Mesothelial cell of epicardium (in vitro differentiated cells): ENCODE measurements around the gene HSFX1. TPM values are rescaled to one million over a fixed set of nuclear protein-coding genes. Genes with fewer than 3 reads are reported as not detected.

Experiments
- DNase-seq, 2 experiments: peaks; one replicate each; pipeline ENCODE4 v3.0.0; 2021; ENCODE audit warnings: low spot score in 2 of 2; ENCODE audit not compliant: unreplicated experiment in 2 of 2
- H3K27ac Mint-ChIP-seq: 2 replicates; pipeline ENCODE4 v1.8.0; 2021; ENCODE audit warnings: mixed read lengths
- H3K27me3 Mint-ChIP-seq: 2 replicates; pipeline ENCODE4 v1.8.0; 2021; ENCODE audit warnings: low read depth, mixed read lengths
- H3K36me3 Mint-ChIP-seq: 2 replicates; pipeline ENCODE4 v1.8.0; 2021; ENCODE audit warnings: mixed read lengths
- H3K4me1 Mint-ChIP-seq: 2 replicates; pipeline ENCODE4 v1.8.0; 2021; ENCODE audit warnings: mixed read lengths
- H3K4me3 Mint-ChIP-seq: 2 replicates; pipeline ENCODE4 v1.8.0; 2021; ENCODE audit warnings: mild to moderate bottlenecking, moderate library complexity, mixed read lengths
- H3K9me3 Mint-ChIP-seq: 2 replicates; pipeline ENCODE4 v1.8.0; 2021; ENCODE audit warnings: mixed read lengths
- total RNA-seq: library from RNA; stranded (reverse); gene quantifications from 3 replicates; pipeline ENCODE4 v1.2.1, GENCODE V29; 2021
- TF ChIP-seq, protein P1 (sequence below): fragments of 200-600 bp; sonication (generic); IDR thresholded peaks from one replicate; pipeline ENCODE4 v1.5.0; 2021; ENCODE audit warnings: antibody characterized with exemption; ENCODE audit not compliant: unreplicated experiment

Gene HSFX1
- total RNA-seq, 1 donor from 2014 or later, result 2.0 TPM

DNA sequence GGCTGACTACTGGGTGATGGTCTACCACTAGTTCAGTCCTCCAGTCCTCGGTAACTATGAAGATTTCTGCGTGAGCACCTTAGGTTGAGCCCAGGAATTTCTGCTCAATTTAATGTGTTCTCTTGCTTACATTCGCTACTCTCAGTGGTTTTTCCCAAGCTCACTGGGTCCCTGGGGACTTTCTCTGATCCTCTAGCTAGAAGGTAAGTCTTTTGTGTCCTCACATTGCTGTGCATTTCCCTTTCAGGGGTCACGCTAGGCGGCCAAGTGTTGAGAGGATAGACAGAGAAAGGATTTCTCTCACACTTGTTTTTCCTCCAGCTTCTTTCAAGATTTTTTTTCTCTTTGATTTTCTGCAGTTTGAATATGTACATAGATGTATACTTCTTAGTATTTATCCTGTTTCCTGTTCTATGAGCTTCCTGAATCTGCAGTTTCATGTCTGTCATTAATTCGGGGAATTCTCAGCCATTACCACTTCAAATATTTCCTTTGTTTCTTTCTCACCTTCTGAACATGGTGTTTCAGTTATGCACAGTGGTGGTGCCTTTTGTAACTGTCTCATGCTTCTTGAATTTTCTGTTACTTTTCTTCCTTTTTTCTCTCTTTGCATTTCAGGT, 25.3 kb downstream of the HSFX1 start:
- peaks cover 38% of the 10 kb centered on the region for H3K9me3 Mint-ChIP-seq
- H3K27me3 Mint-ChIP-seq, result peaks cover 2% of the 10 kb centered on the region
- H3K27ac Mint-ChIP-seq, result no peak overlapping the region
- H3K36me3 Mint-ChIP-seq, result no peaks in the 10 kb centered on the region
- DNase-seq, result no peak
- H3K4me3 Mint-ChIP-seq, result no peak overlapping the region
- TF ChIP-seq, protein P1, sequence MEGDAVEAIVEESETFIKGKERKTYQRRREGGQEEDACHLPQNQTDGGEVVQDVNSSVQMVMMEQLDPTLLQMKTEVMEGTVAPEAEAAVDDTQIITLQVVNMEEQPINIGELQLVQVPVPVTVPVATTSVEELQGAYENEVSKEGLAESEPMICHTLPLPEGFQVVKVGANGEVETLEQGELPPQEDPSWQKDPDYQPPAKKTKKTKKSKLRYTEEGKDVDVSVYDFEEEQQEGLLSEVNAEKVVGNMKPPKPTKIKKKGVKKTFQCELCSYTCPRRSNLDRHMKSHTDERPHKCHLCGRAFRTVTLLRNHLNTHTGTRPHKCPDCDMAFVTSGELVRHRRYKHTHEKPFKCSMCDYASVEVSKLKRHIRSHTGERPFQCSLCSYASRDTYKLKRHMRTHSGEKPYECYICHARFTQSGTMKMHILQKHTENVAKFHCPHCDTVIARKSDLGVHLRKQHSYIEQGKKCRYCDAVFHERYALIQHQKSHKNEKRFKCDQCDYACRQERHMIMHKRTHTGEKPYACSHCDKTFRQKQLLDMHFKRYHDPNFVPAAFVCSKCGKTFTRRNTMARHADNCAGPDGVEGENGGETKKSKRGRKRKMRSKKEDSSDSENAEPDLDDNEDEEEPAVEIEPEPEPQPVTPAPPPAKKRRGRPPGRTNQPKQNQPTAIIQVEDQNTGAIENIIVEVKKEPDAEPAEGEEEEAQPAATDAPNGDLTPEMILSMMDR, result no peak
- no peaks in the 10 kb centered on the region for H3K4me1 Mint-ChIP-seq

DNA sequence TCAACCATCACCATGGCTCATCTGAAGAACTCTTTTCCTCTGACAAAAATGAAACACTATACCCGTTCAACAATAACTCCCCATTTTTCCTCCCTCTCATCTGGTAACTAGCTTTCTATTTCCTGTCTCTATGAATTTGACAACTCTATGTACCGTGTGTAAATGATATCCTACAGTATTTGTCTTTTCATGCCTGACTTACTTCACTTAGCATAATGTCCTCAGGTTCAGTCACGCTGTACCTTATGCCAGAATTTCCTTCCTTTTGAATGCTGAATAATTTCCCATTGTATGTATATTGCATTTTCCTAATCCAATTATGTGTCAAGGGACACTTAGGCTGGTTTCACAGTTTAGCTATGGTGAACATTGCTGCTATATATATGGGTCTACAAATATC, 26.1 kb downstream of the HSFX1 start:
- H3K27ac Mint-ChIP-seq, result no peak overlapping the region
- H3K9me3 Mint-ChIP-seq, result peaks cover 38% of the 10 kb centered on the region
- DNase-seq, result no peak
- no peaks in the 10 kb centered on the region for H3K36me3 Mint-ChIP-seq
- TF ChIP-seq, protein P1, result no peak
- H3K27me3 Mint-ChIP-seq, result peaks cover 2% of the 10 kb centered on the region
- H3K4me1 Mint-ChIP-seq, result no peaks in the 10 kb centered on the region
- no peak overlapping the region for H3K4me3 Mint-ChIP-seq

GRCh38 chrX:149803458-149804062, 29.7 kb downstream of the HSFX1 start:
- Mint-ChIP-seq H3K9me3 (peaks cover 24% of the 10 kb centered on the region), H3K27ac (no peak overlapping the region), H3K36me3 (no peaks in the 10 kb centered on the region), H3K4me3 (no peak overlapping the region), H3K4me1 (no peaks in the 10 kb centered on the region), H3K27me3 (no peaks in the 10 kb centered on the region)
- TF ChIP-seq, protein P1, result no peak
- DNase-seq, result no peak

DNA sequence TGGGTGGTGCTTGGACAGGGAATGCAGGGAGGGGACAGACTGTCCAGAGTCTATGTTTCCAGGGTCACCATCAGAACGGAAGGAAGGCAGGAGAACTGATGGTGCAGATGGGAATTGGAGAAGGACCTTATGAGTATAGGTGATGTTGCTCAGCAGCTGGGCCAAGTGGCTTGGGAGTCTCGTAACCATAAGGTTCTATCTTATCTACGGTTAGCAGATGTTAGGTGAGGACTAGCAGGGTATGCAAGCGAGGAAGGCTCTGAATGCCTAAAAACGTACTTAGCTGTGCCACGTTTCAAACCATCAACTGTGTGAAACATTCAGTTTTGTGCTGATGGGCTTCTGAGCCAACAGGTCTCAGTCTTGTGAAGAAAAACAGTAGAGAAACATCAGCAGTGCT, 30.2 kb downstream of the HSFX1 start:
- Mint-ChIP-seq H3K27ac (no peak overlapping the region), H3K27me3 (no peaks in the 10 kb centered on the region), H3K4me1 (no peaks in the 10 kb centered on the region), H3K9me3 (peaks cover 27% of the 10 kb centered on the region), H3K36me3 (no peaks in the 10 kb centered on the region), H3K4me3 (no peak overlapping the region)
- TF ChIP-seq, protein P1, result no peak
- DNase-seq, result no peak

DNA sequence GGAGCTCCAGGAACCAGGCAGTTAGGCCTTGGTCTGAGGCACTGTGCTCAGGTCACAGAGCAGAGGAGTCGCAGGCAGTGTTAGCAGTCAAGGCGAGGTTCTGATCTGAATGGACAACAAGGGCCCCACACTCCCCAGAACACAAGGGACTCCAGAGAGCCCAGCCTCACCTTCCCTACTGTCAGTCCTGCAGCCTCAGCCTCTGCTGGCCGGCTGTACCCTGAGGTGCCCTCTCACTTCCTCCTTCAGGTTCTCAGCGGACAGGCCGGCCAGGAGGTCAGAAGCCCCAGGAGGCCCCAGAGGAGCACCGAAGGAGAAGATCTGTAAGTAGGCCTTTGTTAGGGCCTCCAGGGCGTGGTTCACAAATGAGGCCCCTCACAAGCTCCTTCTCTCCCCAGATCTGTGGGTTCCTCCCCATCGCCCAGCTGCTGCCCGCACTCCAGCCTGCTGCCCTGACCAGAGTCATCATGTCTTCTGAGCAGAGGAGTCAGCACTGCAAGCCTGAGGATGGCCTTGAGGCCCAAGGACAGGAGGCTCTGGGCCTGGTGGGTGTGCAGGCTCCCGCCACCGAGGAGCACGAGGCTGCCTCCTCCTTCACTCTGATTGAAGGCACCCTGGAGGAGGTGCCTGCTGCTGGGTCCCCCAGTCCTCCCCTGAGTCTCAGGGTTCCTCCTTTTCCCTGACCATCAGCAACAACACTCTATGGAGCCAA, 34.0 kb downstream of the HSFX1 start:
- no peaks in the 10 kb centered on the region for H3K4me1 Mint-ChIP-seq
- H3K9me3 Mint-ChIP-seq, result peaks cover 27% of the 10 kb centered on the region

More for the DNA sequence above, 34.0 kb downstream of the HSFX1 start:
- no peak for DNase-seq
- H3K4me3 Mint-ChIP-seq, result no peak overlapping the region
- H3K27me3 Mint-ChIP-seq, result no peaks in the 10 kb centered on the region
- no peak overlapping the region for H3K27ac Mint-ChIP-seq
- no peaks in the 10 kb centered on the region for H3K36me3 Mint-ChIP-seq
- TF ChIP-seq, protein P1, result no peak
